Measurements from ENCODE around the gene CMSS1.

- TF ChIP-seq SIN3B (IDR thresholded peaks at IDR 0.05; ENCODE audit: low read length) = no peak
- TF ChIP-seq NBN (conservative IDR thresholded peaks at IDR 0.05) = no peak
- TF ChIP-seq CAMTA2 (CRISPR knock-in tag; IDR thresholded peaks at IDR 0.05; ENCODE audit: borderline replicate concordance) = no peak
Measured at GRCh38 chr3:100089812-100090668, 272.4 kb downstream of the CMSS1 start.

Measured in HepG2 (cell line).